Activated CD8-positive, alpha-beta memory T cell treated with anti-CD3 and anti-CD28 coated beads for 24 hours (primary cell): ENCODE measurements around the gene PITX2.

Experiments used
- DNase-seq: peaks from one replicate; pipeline ENCODE4 v3.0.0-alpha.2; 2020

Gene PITX2

GRCh38 chr4:110636171-110636679 lies 13.3 kb upstream of the PITX2 start:
- no peak for DNase-seq

GRCh38 chr4:110635163-110635865 lies 12.4 kb upstream of the PITX2 start:
- DNase-seq: no peak

GRCh38 chr4:110634350-110635162 lies 11.7 kb upstream of the PITX2 start:
- no peak for DNase-seq

DNA sequence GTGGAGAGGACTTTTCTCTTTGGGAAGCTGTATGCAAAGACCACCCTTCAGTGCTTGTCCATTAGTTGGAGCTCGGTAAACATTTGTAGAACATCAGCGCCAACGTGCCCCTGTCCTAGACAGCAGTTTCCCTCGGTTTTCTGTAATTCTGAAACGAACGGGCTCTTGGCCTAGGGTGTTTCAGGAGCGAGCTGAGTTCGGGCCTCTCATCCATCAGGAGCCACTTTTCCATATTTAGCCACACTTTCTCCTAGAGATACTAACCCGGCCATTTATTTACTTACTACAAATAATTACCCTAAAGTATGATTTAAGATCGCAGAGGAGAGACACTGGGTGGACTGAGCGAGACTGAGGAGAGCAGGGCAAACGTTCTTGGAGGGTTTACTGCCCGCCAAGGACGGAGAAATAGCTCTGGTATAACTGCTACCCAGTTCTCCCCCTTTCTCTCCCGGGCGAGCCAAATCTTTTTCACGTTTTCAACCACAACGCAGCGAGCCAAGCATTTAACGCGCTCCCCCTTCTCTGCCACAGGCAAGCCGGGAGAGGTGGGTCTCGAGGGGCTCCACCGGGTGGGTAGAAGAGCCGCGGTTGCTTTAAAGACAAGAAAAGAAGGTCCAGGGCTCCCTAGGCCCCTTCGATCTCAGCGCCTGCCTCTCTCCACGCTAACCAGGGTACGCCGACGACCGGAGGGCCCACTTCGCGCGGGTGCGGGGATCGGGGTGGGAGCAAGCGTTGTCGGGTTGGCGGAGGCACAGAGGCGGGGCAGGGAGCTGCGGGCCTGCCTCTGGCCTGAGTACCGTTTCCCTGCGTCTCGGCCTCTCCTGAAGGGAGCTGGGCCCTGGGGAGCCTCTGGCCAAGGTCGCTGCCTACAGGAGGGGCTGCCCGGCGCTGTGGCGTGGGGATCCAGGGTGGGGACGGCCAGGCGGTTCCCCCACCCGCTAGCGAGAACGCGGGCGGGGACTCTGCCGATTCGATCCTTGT lies 10.8 kb upstream of the PITX2 start:
- no peak for DNase-seq

- DNase-seq: no peak
Measured at GRCh38 chr4:110632506-110633357, 9.9 kb upstream of the PITX2 start.

DNA sequence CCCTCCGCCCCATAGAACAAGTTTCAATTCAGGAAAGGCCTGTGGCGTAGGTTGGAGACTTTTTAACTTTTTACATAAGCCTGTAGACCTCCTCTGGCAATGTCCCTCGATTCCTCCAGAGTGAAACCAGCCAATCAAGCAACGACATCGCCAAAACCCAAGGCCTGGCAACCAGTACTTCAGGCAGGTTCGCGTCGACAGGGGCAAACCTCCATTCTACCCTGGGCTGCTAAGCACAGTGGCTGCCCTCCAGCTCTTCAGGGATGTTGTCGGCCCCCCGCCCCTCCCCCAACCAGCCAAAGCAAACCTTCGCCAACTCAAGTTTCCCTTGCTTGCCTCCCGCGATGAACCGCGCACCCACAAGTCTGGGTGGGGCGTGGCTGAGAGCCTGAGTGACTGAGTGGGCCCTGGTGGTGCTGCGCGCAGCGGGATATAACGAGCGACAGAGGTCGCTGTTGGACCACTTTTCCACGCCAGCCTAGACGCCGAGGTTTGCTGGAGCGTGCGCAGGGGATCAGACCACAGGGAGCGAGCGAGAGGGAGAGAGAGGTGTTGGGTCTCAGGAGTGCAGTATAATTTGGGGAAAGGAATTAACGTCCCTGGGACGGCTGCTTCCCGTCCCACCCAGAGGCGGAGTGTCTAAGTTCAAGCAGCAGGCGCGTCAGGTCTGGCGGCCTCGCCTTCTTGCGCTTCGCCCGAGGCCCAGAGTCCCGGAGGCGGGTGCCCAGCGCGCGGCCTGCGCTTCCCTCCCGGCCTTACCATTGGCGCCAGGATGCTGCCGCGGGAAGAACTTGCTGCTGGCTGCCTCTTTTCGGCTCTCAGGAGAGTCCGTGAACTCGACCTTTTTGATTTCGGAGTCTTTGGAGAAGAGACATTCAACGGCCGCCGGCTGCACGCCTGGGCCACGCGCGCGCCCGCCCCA lies 9.0 kb upstream of the PITX2 start:
- DNase-seq: no peak

GRCh38 chr4:110630688-110631402 lies 8.0 kb upstream of the PITX2 start:
- no peak for DNase-seq

GRCh38 chr4:110629780-110630687 lies 7.2 kb upstream of the PITX2 start:
- no peak for DNase-seq

DNA sequence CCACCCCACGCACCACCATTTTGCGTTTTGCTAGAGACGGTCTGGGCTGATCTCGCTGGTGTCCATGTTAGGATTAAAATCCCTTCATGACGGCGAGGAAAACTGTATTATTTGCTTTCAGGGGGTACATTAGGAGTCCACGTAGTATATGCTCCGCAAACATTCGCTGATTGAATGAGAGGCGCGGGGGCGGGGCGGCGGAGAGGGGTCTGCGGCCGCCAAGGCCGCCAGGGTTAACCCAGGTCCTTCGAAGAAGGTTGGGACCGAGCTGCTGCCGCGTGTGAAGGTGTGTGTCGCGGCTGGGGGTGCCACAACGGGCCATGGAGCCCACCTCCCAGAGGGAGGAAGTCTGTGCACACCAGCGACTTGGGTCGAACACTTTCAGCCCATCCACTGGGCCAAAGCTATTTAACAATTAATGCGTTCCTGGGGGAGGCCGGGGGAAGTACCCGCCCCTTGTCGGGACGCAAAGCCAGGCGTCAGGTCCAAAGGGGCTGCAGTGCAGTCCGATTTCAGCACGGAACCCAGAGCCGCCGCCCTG lies 6.4 kb upstream of the PITX2 start:
- no peak for DNase-seq

DNA sequence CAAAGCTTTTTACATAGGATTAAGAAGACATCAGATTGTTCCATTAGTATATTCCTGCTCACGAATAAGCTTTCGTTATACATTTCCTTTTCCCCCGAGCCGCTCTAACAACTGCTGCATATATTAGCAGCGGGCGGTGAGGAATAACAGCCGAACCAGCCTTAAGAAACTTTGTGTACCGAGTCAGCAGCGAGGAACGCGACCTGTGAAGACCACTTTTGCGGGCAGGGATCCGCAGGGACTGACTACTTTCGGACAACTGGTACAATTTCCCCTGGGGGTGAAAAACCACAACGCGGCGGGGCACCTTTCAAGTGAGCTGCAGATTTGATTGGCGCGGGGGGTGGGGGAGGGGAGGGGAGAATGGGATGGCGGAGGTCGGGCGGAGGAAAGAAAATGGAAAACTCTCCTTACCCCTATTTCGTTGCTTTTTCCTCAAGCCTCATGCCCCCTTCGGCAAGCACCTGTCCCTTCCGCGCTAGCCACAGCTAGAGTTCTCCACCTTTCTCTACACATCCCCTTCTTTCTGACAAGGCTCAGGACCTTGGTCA lies 5.9 kb upstream of the PITX2 start:
- no peak for DNase-seq

DNA sequence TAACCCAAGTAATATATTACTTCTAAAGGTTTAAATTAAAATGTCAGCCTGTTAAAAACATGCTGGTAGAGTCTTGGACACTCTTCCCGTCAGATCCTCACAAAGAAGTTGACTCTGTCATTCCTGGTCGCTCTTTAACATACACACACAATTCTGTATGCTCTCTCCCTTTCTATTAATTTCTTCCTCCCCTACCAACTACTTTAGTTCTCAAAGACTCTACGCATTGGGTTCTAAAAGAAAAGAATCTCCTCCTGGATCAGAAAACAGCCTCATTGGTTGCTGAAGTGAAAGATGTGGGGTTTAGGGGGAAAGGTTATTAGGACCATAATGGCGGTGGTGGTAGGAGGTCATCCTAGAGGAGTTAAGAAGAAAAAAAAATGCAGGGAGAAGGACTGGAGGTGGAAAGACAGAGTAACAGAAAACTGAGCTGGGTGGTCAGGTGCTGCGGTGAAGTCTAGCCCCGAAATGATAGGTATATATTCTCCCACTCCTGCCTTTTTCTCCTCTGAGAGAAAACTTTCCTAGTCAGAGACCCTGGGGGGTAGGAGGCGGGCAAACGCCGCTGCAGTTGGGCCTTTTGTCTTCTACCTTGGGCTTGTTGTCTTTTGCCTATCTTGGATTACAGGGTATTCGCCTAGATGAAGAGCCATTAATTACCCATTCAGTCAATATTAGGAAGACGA lies 5.2 kb upstream of the PITX2 start:
- no peak for DNase-seq

DNA sequence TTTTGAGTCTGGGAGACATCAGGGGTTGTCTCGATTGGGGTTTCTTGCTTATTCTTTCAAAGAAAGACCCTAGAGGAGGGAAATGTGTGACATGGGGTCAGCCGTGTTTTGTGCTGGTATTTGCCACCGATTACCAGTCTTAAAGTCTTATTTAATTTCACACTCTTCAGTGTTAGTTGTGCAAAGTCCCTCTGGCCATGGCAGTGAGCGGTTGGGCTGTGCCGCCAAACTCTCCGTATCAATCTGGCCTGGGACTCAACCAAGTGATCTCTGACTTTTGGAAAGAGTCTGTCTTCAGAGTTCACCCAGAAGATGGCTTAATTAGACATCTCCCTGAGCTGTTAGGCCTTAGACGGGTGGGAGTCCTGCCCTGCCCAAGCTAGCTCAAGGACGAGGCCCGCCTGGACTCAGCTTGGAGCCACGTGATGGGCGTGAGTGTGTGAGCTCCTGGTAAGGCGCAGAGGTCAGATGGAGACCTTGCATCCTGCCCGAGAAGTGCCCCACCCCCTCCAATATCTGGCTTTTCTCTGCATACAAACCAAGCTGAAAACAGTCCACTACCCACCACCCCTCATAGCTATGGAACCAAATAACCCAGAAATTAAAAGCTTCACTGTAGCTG lies 3.8 kb upstream of the PITX2 start:
- DNase-seq: no peak

DNA sequence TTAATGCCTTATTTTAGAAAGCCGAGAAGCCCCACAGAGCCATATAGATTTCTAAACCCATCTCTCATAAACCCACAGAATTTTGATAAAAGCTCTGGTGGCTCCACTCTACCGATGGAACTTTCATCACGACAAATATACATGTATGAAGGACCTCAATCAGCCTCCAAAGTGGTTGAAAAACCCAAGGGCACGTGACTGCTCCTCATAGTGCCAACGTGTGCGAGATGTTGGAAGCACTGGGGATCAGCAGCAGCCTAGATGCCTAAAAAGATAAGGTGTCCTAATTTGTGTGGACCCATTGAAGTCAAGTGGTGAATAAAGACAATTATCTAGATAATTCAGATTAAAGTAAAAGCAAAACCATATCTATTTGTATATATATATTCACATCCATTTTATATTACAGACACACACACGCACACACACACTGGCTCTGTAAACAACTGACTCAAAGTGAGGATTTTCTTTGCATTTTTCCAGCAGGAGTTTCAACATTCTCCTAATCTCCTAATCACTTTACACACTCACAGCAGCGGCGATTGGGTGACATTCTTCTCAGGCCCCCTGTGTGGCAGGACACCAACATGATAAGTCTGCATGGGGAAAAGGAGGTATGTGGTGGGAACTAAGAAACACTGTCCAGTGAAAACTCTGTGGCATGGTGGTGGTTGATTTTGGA lies 2.8 kb upstream of the PITX2 start:
- no peak for DNase-seq

GRCh38 chr4:110624904-110625494 lies 2.1 kb upstream of the PITX2 start:
- no peak for DNase-seq

DNA sequence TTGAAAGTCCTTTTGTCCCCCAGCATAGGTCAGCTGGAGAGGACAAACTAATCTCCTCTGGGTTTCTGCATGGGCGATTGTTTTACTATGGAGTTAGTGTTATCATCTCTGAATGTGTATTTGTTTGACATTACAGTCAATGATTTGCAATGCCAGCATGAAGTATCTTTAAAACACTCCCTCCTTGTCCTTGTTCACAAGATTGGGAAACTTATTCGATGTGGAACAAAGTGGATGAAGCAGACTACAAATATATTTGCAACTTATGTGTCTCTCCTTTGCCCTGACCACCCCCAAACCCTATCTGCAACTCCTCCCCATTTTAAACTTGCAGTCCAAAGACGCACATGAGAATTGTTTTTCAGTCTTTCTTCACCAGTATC lies 1.5 kb upstream of the PITX2 start:
- no peak for DNase-seq

DNA sequence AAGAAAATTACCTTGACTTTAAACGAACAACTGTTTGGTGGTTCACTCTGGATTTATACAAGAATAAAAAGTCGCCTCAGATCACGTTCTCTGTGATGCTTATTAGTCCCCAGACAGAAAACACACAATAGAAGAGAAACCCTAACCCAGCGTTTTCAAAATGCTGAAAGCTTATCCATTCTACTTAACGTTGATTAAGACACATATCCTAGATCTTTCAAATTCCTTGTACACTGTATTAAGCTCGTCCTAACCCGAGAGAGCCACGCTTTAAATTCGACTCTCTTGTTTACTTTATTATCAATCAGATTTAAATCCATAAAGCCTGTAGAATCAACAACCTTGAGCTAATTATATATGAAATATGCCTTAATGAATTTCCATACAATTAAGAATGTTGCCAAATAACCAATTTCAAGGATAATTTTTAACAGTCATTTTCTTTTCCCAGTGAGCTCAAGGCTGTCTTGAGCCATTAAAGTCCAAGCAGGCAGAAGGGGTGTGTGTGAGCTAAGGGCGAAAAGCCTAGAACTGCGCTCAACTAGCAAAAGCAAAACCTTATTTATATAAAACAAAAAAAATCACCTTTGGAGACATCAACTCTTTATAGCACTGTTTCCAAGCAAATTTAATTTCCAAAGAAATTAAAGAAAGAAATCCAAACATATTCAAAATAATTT lies 981 bp upstream of the PITX2 start:
- no peak for DNase-seq
